WTC11 (cell line): Measurements from ENCODE around the gene NPC2. TPM values are rescaled to one million over a fixed set of nuclear protein-coding genes. Genes with fewer than 3 reads are reported as not detected.

Experiments used
- ATAC-seq: fragments of 200-7000 bp; cut with Tn5 transposase; 2 replicates; pipeline ENCODE4 v1.10.0; 2021; ENCODE audit warnings: mild to moderate bottlenecking, moderate library complexity
- CTCF ChIA-PET: fragments of 300-600 bp; sonication (Branson Sonifier 250); formaldehyde crosslinking; loops from one replicate; lab custom pipeline; 2021; ENCODE audit warnings: antibody characterized with exemption; lab: Charles Lee
- POLR2A ChIA-PET: fragments of 350-600 bp; sonication (Branson Sonifier 250); formaldehyde crosslinking; loops from one replicate; lab custom pipeline; 2021; ENCODE audit warnings: antibody characterized with exemption; lab: Charles Lee
- DNase-seq: peaks from one replicate; pipeline ENCODE4 v3.0.0; 2021; ENCODE audit warnings: low spot score
- H3K27ac Mint-ChIP-seq: 2 replicates; pipeline ENCODE4 v1.8.0; 2021; ENCODE audit warnings: mixed read lengths
- H3K27me3 Mint-ChIP-seq: 2 replicates; pipeline ENCODE4 v1.8.0; 2021; ENCODE audit warnings: low read depth, mild to moderate bottlenecking, moderate library complexity, mixed read lengths
- H3K36me3 Mint-ChIP-seq: 2 replicates; pipeline ENCODE4 v1.8.0; 2021; ENCODE audit warnings: mixed read lengths
- H3K4me1 Mint-ChIP-seq: 2 replicates; pipeline ENCODE4 v1.8.0; 2022; ENCODE audit warnings: mixed read lengths
- H3K4me3 Mint-ChIP-seq: 2 replicates; pipeline ENCODE4 v1.8.0; 2021; ENCODE audit warnings: mild to moderate bottlenecking, moderate library complexity, mixed read lengths
- H3K9me3 Mint-ChIP-seq: 2 replicates; pipeline ENCODE4 v1.8.0; 2021; ENCODE audit warnings: mixed read lengths
- ATF1 ChIP-seq: sonication (generic); formaldehyde crosslinking; IDR thresholded peaks from 2 replicates; pipeline ENCODE4 v1.8.1; 2023; ENCODE audit warnings: mild to moderate bottlenecking, moderate library complexity, missing genetic modification reagents
- CREM ChIP-seq: sonication (generic); formaldehyde crosslinking; IDR thresholded peaks from 2 replicates; pipeline ENCODE4 v1.8.1; 2022; ENCODE audit warnings: mild to moderate bottlenecking, missing genetic modification reagents, moderate library complexity
- E2F4 ChIP-seq: sonication (generic); formaldehyde crosslinking; IDR thresholded peaks from 2 replicates; pipeline ENCODE4 v1.8.1; 2022; ENCODE audit warnings: low read depth, mild to moderate bottlenecking, moderate library complexity, missing genetic modification reagents, borderline replicate concordance
- E2F5 ChIP-seq: sonication (generic); formaldehyde crosslinking; IDR thresholded peaks from 2 replicates; pipeline ENCODE4 v1.8.1; 2022; ENCODE audit warnings: mild to moderate bottlenecking, moderate library complexity, missing genetic modification reagents
- EMX1 ChIP-seq: fragments of 250-450 bp; sonication (Bioruptor Pico); IDR thresholded peaks from 2 replicates; pipeline ENCODE4 v1.8.0; 2021; ENCODE audit warnings: mild to moderate bottlenecking
- ESRRA ChIP-seq: sonication (generic); formaldehyde crosslinking; IDR thresholded peaks from 2 replicates; pipeline ENCODE4 v1.8.1; 2022; ENCODE audit warnings: mild to moderate bottlenecking, missing genetic modification reagents, borderline replicate concordance
- PRDM15 ChIP-seq: sonication (generic); formaldehyde crosslinking; IDR thresholded peaks from 2 replicates; pipeline ENCODE4 v1.8.0; 2022; ENCODE audit warnings: missing genetic modification reagents
- RORB ChIP-seq: fragments of 250-450 bp; sonication (Bioruptor Pico); IDR thresholded peaks from 2 replicates; pipeline ENCODE4 v1.9.0; 2021; ENCODE audit warnings: mild to moderate bottlenecking
- SMAD3 ChIP-seq: sonication (generic); formaldehyde crosslinking; IDR thresholded peaks from 2 replicates; pipeline ENCODE4 v1.8.0; 2022; ENCODE audit warnings: missing genetic modification reagents, mild to moderate bottlenecking, borderline replicate concordance
- SMAD4 ChIP-seq: sonication (generic); formaldehyde crosslinking; IDR thresholded peaks from 2 replicates; pipeline ENCODE4 v1.8.0; 2022; ENCODE audit warnings: mild to moderate bottlenecking, missing genetic modification reagents
- SP1 ChIP-seq: sonication (generic); formaldehyde crosslinking; conservative IDR thresholded peaks from 2 replicates; pipeline ENCODE4 v1.8.1; 2022; ENCODE audit warnings: missing genetic modification reagents
- TCF7 ChIP-seq: sonication (generic); formaldehyde crosslinking; IDR thresholded peaks from 2 replicates; pipeline ENCODE4 v1.8.0; 2022; ENCODE audit warnings: mild to moderate bottlenecking, low read depth, missing genetic modification reagents, moderate library complexity
- TP53 ChIP-seq: sonication (generic); formaldehyde crosslinking; IDR thresholded peaks from 2 replicates; pipeline ENCODE4 v1.8.1; 2023; ENCODE audit warnings: mild to moderate bottlenecking, missing genetic modification reagents
- ZMAT4 ChIP-seq: fragments of 250-450 bp; sonication (Bioruptor Pico); IDR thresholded peaks from 2 replicates; pipeline ENCODE4 v1.9.0; 2021; ENCODE audit warnings: mild to moderate bottlenecking
- ZNF121 ChIP-seq: sonication (generic); formaldehyde crosslinking; IDR thresholded peaks from 2 replicates; pipeline ENCODE4 v1.8.0; 2023; ENCODE audit warnings: missing genetic modification reagents
- ZNF138 ChIP-seq: sonication (generic); formaldehyde crosslinking; conservative IDR thresholded peaks from 2 replicates; pipeline ENCODE4 v1.8.1; 2022; ENCODE audit warnings: mild to moderate bottlenecking, moderate library complexity, missing genetic modification reagents
- ZNF219 ChIP-seq: sonication (generic); formaldehyde crosslinking; IDR thresholded peaks from 2 replicates; pipeline ENCODE4 v1.8.0; 2023; ENCODE audit warnings: missing genetic modification reagents, mild to moderate bottlenecking, borderline replicate concordance
- ZNF232 ChIP-seq: sonication (generic); formaldehyde crosslinking; IDR thresholded peaks from 2 replicates; pipeline ENCODE4 v1.8.0; 2022; ENCODE audit warnings: mild to moderate bottlenecking, missing genetic modification reagents
- ZNF317 ChIP-seq: sonication (generic); formaldehyde crosslinking; IDR thresholded peaks from 2 replicates; pipeline ENCODE4 v1.8.1; 2023; ENCODE audit warnings: low read depth, mild to moderate bottlenecking, moderate library complexity, missing genetic modification reagents, borderline replicate concordance
- ZNF423 ChIP-seq: fragments of 250-450 bp; sonication (Bioruptor Pico); IDR thresholded peaks from 2 replicates; pipeline ENCODE4 v2.1.2; 2022; ENCODE audit warnings: mild to moderate bottlenecking, moderate library complexity
- ZNF532 ChIP-seq: fragments of 250-450 bp; sonication (Bioruptor Pico); IDR thresholded peaks from 2 replicates; pipeline ENCODE4 v1.9.0; 2021; ENCODE audit warnings: mild to moderate bottlenecking, borderline replicate concordance
- total RNA-seq: library from RNA; stranded (reverse); gene quantifications from 3 replicates; pipeline ENCODE4 v1.2.3, GENCODE V29; 2021

NPC2 gene
- total RNA-seq, 1 experiment from 2014 or later: 139 TPM

- Mint-ChIP-seq H3K9me3 (no peaks in the 10 kb centered on the region), H3K4me3 (no peak overlapping the region), H3K4me1 (peaks cover 28% of the 10 kb centered on the region), H3K36me3 (no peaks in the 10 kb centered on the region), H3K27ac (peak overlapping the region; percentile 22; the same call in 1 of the 2 replicates)
- ChIA-PET POLR2A (interaction anchor here (0.6 kb wide), 1 partner anchor 116 kb away, joined by 4 read pairs; no protein-coding TSS in a partner anchor), CTCF (interaction anchor here (0.6 to 3.1 kb wide), 10 partner anchors 9 to 216 kb away, joined by 3 to 37 read pairs (median 8); partner anchors contain the start of gene LTBP2)
- ATAC-seq (no peak), DNase-seq (no peak)
- TF ChIP-seq PRDM15: no peak
- TF ChIP-seq, all 79 proteins: peak for 0
- peaks cover 8% of the 10 kb centered on the region for H3K27me3 Mint-ChIP-seq
These were observed 14.0 kb upstream of the NPC2 start for GRCh38 chr14:74507085-74507484.

- H3K4me3 Mint-ChIP-seq: no peak overlapping the region
- ChIA-PET CTCF (interaction anchor here (0.9 to 1.8 kb wide), 2 partner anchors 21 to 67 kb away, joined by 3 to 11 read pairs; no protein-coding TSS in a partner anchor), POLR2A (no interaction called here)
- TF ChIP-seq ATF1 (CRISPR knock-in tag) (no peak), SMAD3 (CRISPR knock-in tag) (no peak), ZNF121 (CRISPR knock-in tag) (no peak), TP53 (no peak), CREM (no peak), E2F5 (no peak), RORB (CRISPR knock-in tag) (no peak), ZNF532 (CRISPR knock-in tag) (no peak), ZNF138 (CRISPR knock-in tag) (no peak), ZNF232 (no peak), EMX1 (CRISPR knock-in tag) (no peak)
- H3K27me3 Mint-ChIP-seq: peaks cover 8% of the 10 kb centered on the region
- no peak for ATAC-seq
- no peak overlapping the region for H3K27ac Mint-ChIP-seq
- H3K36me3 Mint-ChIP-seq: no peaks in the 10 kb centered on the region
- DNase-seq: no peak
- H3K9me3 Mint-ChIP-seq: no peaks in the 10 kb centered on the region
- peaks cover 35% of the 10 kb centered on the region for H3K4me1 Mint-ChIP-seq
These were observed 13.3 kb upstream of the NPC2 start for GRCh38 chr14:74506411-74506851.

GRCh38 chr14:74505831-74506230, 12.7 kb upstream of the NPC2 start:
- Mint-ChIP-seq H3K4me3 (no peak overlapping the region), H3K4me1 (peaks cover 36% of the 10 kb centered on the region), H3K27ac (peak overlapping the region; percentile 63; the same call in 1 of the 2 replicates), H3K9me3 (no peaks in the 10 kb centered on the region), H3K36me3 (no peaks in the 10 kb centered on the region), H3K27me3 (peaks cover 4% of the 10 kb centered on the region; the same call in 1 of the 2 replicates)
- DNase-seq: no peak
- ChIA-PET CTCF (interaction anchor here (0.6 to 1.8 kb wide), 4 partner anchors 21 to 106 kb away, joined by 3 to 11 read pairs (median 4); partner anchors contain the start of gene LTBP2), POLR2A (interaction anchor here (0.5 kb wide), 1 partner anchor 236 kb away, joined by 3 read pairs; no protein-coding TSS in a partner anchor)
- ATAC-seq: no peak
- TF ChIP-seq ZNF138 (CRISPR knock-in tag): no peak
- TF ChIP-seq CREM: no peak
- no peak for TF ChIP-seq ZNF317 (CRISPR knock-in tag)
- TF ChIP-seq SMAD4 (CRISPR knock-in tag): no peak
- TF ChIP-seq SMAD3 (CRISPR knock-in tag): no peak
- TF ChIP-seq ZNF423 (CRISPR knock-in tag): no peak
- TF ChIP-seq ATF1 (CRISPR knock-in tag): no peak
- TF ChIP-seq ZMAT4: no peak
- no peak for TF ChIP-seq ESRRA (CRISPR knock-in tag)
- TF ChIP-seq TCF7 (CRISPR knock-in tag): no peak
- no peak for TF ChIP-seq E2F4
- no peak for TF ChIP-seq SP1
- no peak for TF ChIP-seq ZNF219
